ENCODE measurements around the gene CDH22.

The CDH22 gene, protein sequence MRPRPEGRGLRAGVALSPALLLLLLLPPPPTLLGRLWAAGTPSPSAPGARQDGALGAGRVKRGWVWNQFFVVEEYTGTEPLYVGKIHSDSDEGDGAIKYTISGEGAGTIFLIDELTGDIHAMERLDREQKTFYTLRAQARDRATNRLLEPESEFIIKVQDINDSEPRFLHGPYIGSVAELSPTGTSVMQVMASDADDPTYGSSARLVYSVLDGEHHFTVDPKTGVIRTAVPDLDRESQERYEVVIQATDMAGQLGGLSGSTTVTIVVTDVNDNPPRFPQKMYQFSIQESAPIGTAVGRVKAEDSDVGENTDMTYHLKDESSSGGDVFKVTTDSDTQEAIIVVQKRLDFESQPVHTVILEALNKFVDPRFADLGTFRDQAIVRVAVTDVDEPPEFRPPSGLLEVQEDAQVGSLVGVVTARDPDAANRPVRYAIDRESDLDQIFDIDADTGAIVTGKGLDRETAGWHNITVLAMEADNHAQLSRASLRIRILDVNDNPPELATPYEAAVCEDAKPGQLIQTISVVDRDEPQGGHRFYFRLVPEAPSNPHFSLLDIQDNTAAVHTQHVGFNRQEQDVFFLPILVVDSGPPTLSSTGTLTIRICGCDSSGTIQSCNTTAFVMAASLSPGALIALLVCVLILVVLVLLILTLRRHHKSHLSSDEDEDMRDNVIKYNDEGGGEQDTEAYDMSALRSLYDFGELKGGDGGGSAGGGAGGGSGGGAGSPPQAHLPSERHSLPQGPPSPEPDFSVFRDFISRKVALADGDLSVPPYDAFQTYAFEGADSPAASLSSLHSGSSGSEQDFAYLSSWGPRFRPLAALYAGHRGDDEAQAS

DNA sequence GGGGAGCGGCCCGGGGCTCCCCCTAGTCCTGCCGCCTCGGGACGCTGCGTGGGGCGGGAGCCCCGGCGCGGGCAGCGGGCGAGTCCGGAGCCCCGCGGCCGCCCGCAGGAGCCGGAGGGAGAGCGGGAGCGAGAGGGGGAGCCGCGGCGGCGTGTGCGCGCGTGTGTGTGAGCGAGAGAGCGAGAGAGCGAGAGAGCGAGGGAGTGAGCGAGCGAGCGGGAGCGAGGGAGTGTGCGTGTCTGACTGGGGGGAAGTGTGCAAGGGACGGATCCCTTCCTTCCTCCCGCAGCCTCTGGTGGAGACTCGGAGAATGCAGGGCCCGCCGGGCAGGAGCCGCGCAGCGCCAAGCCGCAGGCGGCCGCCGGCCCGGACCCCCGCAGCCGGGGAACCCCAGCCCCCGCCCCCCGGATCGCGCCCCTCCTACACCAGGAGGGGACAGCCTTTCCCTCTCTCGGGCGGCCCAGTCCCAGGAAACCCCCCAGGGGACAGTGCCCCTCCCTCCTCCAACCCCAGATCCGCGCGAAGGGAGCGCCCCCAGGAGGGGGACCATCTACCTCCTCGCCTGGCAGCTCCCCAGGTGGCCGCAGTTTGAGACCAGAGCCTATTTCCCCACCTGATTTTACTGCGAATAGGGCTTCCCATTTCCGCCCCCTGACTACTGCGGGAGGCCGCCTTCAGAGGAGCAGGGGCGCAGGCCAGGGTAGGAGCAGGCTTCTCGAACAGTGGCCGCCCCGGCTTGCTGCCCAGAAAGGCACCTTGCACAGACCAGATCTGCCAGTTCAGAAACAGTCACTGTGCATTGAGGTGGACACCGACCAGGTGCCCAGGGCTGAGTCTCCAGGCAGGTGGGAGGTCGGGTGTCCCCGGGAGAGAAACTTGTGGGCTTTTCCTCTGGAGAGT, at the start of gene CDH22:
Gene CDH22, minus strand, starts transcription at position 241 of the 900 bp plus-strand sequence. CDS start 57,204 bp downstream, outside the sequence.
- peak; percentile 44 for DNase-seq

DNA sequence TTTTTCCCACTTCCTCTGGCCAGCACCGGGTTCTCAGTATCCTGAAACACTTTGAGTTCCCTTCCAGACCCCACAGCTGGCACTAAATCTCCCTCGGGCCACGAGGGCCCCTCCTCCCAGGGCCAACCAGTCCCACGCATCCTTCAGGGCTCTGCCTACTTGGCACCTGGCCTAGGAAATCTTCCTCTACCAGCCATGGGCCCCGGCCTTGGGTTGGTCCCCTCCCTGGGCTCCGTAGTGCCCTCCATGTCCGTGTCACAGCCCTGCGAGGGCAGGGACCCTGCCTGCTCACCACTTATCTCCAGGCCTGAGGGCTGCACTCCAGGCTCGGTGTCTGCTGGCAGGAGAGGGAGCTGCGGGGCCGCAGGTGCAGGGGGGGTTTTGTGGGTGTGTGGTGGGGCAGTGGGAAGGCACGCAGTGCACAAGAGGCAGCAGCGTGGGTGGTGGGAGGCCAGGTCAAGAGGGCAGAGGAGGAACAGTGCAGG, 48.8 kb upstream of the CDH22 start:
- no peak for DNase-seq

DNA sequence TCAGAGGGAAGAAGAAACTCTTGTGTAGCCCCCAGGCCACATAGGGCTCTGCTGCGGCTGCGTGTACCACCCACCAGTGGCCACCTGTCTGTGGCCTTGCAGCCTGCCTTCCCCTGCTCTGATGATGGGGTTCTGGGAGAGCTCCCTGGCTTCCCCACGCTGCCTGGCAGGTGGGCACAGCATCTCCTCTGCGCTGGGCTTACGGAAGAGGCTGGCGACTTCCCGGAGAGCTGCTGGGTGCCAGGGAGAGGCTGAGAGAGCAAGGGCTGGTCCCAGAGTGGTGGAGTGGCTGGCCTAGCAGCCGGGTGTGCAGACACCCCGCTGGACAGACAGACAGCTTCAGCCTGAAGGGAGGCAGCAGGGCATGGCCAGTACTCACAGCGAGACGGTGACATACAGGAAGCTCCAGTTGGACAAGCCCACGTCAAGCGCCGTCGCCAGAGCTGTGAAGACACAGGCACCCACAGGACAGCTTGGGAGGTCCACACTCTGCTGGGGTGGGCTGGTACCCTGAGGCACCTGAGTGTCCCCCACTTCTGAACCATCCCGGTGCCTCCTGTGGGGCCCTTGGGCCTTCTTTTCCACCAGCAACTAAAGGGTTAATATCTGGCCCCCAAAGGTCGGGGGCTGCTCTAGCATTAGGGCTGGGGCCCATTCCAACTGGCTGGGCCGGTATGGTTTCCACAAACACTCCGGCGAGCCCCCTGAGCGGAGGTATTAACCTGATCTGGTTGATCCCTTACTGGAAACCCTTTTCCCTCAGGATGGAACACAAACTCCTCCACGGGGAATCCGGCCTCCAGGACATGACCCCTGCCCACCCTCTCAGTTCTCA, 48.1 kb upstream of the CDH22 start:
- DNase-seq = no peak

DNA sequence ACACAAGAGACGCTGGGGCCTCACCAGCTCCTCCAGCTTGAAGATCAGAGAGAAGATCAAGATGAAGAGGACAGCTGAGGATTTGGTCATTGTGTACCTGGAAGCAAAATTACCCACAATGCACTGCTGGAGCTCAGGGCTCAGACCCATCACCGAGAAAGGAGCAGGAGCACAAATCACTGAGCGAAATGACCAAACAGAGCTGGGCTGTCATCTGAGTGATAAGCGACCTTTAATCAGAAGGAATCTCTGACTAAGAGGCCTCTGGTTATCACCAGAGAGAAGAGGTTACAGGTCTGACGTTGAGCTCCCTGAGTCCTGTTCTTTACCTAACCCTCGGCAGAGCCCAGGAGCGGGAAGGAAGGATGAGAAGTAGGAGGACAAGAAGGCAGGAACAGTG, 47.5 kb upstream of the CDH22 start:
- no peak for DNase-seq

DNA sequence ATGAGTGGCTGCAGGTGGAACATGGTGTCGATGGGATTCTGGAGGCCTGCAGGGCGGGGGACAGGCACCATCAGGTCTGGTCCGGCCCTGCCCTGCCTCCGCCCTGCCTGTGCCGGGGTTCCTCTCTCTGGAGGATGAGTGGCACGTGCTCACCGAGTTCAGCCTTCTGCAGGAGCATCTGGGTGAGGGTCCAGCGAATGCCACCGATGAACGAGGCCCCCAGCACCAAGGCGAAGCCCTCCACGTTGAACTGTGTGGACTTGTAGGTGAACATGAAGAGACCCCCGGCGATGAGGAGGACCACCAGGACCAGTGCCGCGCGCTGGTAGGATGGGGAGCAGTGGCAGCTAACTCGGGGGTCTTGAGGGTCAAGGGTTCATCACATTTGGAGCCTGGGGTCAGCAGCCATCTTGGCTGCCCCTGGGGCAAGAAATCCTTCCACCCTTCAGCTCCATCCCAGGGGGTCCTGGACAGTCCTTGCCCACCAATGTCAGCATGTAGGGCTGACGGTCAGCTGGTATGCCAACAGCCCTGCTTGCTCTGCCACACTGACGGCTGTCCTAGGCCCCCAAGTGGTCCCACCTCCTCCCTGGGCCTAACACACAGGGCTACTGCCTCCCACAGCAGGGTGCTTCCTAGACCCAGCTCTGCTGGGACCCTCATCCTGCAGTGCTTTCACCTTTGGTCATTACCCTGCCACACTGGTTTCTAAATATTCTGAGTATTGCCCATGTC, 46.8 kb upstream of the CDH22 start:
- no peak for DNase-seq

DNA sequence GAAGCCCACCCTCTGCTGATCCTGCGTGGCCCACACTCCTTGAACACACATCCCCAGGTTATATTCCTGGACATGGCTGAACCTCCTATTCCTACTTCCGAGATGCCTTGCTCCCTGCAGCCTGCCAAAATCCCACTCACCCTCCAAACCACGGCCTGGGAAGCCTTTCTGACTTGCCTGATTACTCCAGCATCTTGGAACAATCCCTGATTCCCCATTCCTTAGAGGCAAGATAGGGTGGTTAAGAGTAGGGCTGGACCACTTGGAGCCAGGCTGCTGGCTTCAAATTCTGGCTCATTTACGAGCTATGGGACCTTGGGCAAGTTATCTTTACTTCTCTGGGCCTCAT, 45.9 kb upstream of the CDH22 start:
- no peak for DNase-seq

DNA sequence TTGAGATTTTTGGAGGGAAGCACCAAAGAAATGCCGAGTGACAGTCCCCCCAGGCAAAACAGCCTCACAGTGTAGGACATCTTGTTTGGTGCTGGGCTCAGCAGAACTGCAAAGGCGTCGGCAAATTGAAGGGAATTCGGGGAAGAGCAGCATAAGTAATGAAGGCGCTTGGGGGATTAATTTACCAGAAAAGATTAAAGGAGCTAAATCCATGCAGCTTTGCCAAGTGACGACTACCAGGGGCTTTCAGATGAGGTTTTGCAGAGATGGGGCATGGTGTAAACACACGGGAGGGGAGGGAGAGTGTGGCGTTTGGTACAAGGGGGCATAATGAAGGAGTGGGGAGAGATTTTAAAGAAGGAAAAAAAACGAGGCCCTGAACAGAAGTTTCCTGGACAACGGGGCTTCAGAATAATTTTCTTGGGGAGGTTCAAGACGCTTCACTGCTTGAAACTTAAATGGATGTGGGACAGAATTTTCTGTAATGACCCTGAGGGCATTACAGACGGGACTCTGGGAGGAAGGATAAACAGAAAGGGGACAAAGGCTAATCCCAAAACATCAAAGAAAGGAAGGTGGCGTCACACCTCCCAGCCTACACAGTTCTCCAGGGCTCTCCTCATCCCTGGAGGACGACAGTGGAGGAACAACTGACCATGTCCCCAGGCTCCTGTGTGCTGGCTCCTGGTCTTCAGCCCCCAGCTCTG, 45.4 kb upstream of the CDH22 start:
- no peak for DNase-seq

DNA sequence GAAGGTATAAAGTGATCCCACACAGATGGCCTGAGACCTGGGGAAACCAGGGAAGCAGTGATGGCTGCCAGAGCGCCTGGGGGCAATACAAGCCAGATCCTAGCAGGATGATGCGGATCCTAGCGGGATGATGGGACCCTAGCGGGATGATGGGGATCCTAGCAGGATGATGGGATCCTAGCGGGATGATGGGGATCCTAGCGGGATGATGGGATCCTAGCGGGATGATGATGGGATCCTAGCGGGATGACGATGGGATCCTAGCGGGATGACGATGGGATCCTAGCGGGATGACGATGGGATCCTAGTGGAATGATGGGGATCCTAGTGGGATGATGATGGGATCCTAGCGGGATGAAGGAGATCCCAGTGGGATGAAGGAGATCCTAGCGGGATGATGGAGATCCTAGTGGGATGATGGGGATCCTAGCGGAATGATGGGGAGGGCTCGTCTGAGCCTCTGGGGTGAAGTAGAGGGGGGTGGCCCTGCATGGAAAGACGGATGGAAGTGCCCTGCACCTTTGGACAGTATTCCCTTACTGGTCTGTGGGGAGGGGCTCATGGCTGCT, 44.2 kb upstream of the CDH22 start:
- no peak for DNase-seq

DNA sequence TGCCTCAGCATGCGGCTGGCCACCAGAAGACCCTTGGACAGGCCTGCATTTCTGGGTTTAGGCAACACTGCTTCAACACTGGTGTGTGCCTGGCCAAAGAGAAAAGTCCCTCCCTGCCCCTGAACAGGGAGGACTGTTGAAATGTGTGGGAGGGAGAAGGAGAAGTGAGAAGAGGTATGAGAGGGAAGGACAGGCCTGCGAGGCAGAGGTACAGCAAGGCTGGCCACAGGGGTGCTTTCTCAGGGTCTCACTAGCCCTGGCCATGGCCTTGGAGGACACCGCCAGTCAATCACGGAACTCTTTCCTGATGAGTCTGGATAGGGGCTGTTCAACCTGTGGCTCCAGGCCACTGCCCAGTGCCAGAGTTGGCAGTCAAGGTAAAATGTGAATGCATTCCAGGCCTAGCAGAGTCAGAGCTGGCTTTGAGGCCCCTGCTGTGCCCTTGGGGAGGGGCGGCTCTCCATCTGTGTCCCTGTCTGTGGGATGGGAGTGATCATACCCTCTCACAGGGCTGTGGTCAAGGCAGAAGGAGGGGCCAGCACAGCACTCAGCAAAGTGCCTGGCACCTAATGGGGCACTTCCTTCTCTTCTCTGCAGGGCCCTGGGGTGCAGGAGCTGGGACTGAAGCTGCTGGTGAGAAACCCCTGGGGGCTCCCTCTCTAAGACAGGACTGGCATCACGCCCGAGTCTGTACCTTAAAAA, 43.2 kb upstream of the CDH22 start:
- no peak for DNase-seq

DNA sequence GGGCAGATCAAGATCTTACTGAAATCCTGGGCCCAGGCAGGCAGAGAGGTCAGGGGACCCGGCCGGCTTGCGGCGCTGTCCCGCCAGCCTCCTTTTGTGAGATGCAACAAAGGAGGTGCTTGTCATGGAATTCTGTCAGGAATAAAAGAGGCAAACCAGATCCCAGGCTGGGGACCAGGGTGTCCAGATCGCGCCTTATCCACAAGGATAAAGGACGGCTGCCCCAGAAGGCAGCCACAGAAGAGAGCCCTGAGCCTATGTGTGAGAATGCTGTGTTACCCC, 42.6 kb upstream of the CDH22 start:
- no peak for DNase-seq

DNA sequence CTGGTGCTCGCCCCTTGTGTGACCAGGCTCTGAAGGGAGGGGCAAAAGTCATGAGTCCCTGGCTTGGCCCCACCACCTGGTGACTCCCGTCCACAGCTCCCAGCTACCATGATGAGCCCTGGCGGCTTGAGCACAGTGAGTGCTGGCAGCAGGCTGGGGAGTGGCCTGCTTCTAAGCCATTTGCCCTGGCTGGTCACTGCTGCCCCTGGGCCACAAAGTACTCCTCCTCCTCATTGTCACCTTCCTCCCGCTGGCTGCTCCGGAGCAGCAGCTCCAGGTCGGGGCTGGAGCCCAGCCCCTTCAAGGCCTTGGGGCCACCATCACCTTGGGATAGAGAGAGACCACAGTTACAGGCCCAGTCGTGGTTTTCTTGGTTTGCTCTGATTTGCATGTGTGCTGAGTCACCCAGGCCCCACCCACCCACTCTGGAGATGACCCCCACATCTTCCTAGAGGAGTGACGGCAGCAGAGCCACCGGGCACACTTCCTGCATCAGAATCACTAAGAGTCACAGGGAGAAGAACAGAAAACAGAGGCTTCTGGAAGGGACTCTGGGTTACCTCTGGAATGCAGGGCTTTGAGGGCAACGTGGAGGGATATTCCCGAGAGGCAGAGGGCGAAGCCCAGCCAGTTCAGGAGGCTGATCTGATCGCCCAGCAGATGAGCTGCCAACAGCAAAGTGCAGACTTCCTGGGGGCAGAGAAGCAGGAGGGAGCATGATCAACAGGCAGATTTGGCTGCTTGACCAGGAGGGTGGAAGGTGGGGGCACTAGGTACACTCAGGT, 42.1 kb upstream of the CDH22 start:
- no peak for DNase-seq

DNA sequence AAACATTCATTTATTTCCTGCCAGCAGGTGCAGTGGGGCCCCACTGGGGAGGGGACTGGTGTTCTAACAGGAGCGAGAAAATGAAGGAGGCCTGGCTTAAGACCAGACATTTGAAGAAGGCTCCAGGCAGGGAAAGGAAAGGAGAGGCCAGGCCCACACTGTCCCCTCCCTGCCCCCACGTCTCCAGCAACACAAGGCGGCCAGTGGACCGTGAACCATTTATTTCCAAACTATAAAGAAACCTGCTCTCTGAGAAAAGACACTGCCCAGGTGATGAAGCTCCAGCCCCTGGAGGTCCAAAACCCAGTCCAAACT, 41.4 kb upstream of the CDH22 start:
- no peak for DNase-seq

DNA sequence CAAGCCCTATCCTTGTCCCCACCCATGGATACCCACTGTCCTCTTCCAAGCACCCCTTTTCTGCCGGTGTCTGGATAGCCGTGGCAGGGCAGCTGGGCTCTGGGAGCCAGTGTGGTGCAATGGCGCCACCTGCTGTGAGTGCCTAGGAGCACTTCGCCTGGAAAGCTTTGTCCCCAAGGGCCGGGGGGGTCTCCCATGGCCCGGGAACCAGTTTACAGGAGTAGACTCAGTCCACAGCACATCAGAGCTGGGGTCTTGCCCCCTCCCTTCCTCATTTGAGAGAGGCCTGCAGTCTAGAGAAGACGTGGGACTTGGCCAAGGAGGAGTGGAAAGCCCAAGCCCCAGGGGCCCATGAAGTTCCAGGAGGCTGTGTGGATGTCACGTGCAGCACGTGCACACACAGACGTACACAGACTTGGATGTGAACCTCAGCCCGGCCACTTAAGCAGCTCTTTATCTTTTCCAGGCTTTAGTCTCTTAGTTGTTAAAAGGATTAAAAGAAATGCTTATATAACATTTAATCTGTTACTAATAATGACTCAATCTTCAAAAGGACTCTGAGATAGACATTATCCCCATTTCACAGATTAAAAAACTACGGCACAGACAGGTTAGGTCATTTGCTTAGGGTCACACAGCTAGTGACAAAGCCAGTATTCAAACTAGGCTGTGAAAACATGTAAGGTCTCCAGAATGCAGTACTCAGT, 40.9 kb upstream of the CDH22 start:
- no peak for DNase-seq

DNA sequence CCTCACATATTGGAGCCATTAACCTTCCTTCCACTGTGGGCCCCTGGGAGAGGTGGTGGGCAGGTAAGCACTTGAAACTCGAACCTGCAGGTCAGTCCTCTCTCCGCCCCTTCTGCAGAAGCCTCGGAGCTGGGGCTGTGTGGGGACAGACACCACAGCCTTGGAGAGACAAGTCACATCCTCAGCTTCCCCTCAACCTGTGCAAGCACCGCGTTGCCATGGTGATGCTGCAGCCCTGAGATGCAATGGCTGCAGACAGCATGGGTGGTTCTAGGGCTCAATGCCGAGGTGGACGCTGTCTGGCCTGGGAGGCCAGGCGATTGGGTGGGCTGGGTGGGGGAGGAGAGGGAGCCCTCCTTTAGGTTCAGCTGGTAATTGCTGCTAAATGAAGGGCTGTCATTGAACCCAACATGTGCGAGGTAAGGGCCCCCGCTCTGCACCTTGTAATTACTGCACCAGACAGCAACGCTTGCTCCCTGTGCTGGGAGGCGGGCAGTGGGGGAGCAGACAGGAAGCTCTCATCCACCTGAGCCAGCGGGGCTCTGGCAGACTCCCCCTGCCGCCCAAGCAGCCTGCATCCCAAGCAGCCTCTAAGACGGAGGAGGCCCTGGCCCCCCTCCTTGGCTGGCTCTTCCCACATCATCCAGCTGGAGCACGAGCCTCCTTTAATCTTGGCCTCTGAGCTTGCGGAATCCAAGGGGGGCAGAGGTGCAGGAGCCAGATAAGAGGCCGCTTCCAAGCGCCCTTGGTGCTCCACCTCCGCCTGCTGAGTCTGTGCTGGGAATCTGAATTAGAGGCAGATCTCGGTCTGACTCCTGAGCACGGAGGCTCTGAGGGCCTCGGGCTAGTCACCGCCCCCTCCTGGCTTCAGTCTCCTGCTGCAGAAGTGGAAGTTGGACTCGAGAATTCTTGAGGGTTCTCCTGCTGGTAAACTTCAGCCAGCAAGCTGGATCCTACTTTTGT, 39.8 kb upstream of the CDH22 start:
- peak; percentile 49 for DNase-seq

DNA sequence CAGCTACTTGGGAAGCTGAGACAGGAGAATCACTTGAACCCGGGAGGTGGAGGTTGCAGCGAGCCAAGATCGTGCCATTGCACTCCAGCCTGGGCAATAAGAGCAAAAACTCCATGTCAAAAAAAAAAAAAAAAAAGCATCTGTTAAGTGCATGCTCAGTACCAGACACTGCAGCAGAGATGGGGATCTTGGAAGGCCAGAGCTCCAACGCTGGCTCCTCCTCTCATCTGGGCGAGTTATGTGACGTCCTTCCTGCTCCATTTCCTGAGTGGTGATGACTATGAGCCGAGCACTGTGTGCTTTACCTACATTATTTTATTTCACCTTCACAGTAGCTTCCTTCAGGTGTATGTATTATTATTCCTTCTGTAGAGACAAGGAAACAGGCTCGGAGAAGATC, 38.5 kb upstream of the CDH22 start:
- DNase-seq = no peak

DNA sequence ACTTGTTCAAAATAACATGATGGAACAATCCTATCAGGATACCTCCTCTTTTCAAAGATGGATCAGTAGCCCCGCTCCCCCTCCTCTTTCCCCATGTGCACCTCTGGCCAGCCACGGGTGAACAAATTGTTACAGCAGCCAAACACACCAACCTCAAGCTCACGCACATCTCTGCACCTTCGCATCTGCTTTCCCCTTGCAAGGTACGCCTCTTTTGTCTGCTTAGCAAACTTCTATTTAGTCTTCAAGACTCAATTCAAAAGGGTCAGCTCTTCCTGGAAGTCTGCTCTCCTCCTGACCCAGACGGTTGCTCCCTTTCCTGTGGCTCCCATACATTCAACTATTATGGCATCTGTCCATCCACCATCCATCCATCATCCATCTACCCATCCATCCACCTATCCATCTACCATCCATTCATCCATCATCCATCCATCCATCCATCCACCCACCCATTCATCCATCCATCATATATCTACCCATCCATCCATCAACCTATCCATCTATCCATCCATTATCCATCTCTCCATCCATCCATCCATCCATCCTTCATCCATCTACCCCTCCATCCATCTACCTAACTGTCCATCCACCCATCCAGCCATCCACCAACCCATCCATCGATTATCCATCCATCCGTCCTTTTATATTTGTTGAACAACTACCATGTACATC, 36.3 kb upstream of the CDH22 start:
- DNase-seq = no peak

DNA sequence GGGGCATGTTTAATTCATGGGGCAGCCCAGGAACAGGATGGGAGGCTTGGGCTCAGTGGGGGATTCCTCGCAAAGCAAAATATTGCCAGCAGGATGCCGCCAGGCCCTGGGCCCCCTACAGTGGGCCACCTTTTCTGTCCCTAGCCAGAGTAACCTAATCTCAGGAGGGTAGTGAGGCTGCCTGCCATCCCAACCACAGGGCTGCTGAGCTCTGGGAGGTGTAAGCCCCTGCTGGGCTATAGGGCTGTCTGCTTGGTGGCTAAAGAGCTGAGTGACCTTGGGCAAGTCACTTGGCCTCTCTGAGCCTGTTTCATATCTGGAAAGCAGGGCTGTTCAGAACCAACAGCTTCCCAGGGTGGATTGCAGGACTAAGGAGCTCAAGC, 35.7 kb upstream of the CDH22 start:
- no peak for DNase-seq
